Midbrain (tissue), 1 donor: ENCODE results near the gene FANK1.

ENCODE experiments used
- DNase-seq: peaks from one replicate; lab custom pipeline; 2025; lab: John Stamatoyannopoulos, UW

FANK1 gene

DNA sequence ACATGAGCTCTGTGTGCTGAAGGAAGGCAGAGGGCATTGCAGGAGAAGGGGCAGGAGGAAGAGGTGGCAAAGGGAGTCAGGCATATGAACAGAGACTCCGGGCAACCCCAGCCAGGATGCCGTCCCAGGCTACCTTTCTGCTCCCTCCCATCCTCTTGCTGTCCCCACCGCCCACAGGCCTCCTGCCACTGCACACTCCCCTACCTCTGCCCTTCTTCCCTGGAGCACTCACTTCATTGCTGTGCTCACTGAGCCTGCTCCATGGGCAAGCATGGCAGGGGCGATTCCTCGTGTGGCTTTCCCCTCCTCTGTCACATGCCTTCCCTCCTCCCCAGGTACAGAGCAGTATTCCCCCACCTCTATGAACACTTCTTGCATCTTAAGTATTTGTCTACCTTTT lies 93.4 kb downstream of the FANK1 start:
- DNase-seq: no peak

GRCh38 chr10:125990974-125991373 lies 94.6 kb downstream of the FANK1 start:
- no peak for DNase-seq

- DNase-seq: no peak
Observed at GRCh38 chr10:125991392-125991791, 95.0 kb downstream of the FANK1 start.

DNA sequence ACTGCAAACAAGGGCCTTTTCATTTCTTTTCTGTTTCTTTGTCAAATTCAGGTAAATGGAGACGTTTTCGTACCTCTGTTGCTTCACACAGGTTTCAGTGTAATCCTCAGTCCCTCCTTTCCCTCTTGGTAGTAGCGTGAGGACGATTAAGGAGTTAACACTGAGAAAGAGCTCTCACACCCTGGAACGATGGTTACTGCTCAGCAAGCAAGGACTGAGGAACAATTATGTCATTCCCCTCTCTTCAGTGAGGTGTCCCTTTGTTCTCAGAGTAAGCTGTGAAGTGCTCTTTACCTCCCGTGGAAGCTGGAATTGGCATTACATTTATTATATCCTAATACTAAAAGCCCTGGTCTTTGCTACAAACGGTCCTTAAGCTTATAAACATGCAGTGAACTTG lies 95.9 kb downstream of the FANK1 start:
- no peak for DNase-seq

GRCh38 chr10:125994601-125995000 lies 98.2 kb downstream of the FANK1 start:
- no peak for DNase-seq

DNA sequence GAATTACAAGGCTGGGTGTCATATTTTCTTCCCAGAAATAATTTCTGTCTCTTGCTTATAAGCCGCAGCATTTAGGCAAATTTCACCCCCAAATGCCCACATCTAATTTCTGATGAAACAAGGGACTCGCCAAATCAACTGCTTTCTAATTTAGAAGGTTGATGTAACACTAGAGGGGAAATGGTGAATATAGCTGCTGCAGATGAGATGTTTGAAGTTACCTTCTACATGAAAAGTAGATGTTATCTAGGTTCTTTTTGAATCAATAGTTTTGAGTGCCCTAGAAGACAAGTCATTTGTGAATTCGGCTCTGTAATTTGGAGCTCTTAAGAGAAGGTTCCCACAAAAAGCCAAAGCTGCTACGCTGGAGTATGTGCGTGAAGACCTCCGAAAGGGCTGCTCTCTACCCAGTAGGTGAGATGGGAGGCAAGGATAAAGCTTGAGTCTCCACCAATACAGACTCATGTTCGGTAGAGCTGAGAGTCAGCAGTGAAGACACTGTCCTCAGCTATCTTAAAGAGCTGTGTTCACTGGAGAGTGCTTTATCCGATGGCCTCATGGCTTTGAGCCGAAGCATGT lies 99.5 kb downstream of the FANK1 start:
- DNase-seq: no peak

DNA sequence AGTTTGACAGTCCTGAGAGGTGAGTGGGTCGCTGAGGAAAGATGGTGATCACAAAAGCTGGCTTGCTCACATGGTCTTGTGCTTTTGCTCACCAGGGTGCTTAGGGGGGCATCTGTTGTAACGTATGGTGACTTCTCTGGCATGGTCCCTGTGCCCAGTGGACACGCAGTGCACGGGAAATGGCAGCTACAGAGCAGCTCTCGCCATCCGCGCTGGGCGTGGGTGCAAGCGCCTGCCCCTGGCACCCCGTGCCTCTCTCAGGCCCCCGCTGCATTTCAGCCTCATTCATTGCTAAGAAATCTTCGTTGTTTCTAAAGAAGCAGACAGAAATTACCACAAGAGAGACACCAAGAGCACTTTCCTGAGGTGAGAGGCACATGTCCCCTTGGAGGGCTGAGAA lies 101.2 kb downstream of the FANK1 start:
- DNase-seq: no peak

- no peak for DNase-seq
Observed at GRCh38 chr10:125999694-126000093, 103.3 kb downstream of the FANK1 start.

- no peak for DNase-seq
Observed at GRCh38 chr10:126001576-126001975, 105.2 kb downstream of the FANK1 start.

DNA sequence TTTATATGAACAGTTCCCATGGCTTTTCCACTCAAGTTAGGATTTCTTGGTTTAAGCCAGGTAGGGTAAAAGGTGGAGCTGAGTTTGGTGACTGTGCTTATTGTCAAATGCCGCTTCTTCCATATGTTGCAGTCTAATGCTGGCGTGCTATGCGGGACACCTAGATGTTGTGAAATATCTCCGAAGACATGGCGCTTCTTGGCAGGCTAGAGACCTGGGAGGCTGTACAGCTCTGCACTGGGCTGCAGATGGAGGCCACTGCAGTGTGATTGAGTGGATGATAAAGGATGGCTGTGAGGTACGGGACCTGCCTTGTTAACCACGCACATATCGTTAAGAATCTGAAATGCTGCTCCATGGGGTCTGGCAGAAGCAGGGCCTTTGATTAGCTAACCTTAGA lies 108.4 kb downstream of the FANK1 start:
- no peak for DNase-seq

- no peak for DNase-seq
Observed at GRCh38 chr10:126006264-126006663, 109.9 kb downstream of the FANK1 start.

DNA sequence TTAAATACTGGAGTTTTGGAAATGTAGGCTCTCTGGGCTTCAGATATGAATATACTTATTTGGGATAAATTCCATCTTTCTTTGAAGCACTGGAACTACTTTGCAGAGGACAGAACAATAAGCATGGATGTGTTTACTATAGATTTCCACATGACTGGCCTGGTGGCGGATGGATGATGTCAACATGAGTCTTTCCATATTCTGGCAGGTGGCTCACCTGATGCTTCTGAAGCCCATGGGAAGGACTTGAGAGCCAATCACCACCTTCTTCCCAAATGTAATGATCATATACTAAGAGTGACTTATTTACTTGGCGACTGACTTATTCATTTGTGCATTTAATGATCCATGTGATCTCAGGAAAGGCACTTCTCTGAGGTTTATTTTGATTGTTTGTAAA lies 110.5 kb downstream of the FANK1 start:
- DNase-seq: no peak

DNA sequence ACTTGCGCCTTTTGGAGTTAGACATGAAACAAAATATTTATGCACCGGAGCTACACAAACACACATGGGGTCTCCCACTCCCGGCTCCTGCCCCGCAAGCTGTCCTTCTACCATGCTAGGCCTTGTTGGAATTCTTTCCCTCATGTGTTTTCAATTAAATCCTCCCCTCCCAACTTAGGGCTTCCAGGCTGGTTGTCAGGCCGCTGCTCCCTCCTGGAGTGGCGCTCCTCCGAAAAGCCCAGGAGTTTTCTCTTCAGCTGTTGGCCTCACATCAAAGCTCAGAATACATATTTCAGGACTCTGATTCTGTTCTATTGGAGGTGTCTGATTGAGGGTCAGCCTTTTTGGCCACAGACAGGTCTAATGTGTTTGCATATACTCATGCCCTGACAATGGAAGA lies 113.3 kb downstream of the FANK1 start:
- DNase-seq: no peak

DNA sequence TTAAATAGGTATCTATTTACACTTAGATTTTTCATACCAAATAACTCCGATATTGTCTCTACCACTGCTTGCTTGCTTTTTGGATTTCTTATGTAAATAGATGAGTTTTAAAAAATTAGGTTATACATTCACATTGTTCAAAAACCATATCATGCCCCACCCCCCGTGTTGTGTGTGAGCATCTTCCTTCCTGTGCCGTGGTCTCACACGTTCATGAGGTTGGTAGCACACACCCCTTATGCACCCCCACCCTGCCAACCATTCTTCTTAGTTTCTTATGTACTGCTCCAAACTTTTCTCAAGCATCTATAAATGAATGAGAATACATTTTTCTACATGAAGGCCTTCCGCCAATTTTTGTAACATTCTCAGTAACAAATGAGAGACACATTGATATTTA lies 115.6 kb downstream of the FANK1 start:
- no peak for DNase-seq

DNA sequence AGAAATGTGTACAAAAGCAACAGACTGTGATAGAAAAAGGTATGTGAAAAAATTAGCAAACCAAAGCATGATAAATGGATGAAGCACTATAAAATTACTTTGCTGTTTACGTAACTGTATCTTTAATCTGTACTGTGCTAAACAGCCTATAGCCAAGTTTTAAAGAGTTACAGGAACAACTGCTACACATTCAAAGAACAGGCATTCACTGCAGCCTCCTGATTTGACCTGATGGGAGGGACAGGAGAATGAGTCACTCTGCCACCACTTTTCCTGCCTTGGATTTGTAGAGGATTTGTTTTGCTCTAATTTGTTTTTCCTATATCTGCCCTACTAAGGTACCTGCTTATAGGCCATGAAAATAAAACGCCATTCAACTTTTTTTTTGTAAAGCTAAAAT lies 116.1 kb downstream of the FANK1 start:
- no peak for DNase-seq

DNA sequence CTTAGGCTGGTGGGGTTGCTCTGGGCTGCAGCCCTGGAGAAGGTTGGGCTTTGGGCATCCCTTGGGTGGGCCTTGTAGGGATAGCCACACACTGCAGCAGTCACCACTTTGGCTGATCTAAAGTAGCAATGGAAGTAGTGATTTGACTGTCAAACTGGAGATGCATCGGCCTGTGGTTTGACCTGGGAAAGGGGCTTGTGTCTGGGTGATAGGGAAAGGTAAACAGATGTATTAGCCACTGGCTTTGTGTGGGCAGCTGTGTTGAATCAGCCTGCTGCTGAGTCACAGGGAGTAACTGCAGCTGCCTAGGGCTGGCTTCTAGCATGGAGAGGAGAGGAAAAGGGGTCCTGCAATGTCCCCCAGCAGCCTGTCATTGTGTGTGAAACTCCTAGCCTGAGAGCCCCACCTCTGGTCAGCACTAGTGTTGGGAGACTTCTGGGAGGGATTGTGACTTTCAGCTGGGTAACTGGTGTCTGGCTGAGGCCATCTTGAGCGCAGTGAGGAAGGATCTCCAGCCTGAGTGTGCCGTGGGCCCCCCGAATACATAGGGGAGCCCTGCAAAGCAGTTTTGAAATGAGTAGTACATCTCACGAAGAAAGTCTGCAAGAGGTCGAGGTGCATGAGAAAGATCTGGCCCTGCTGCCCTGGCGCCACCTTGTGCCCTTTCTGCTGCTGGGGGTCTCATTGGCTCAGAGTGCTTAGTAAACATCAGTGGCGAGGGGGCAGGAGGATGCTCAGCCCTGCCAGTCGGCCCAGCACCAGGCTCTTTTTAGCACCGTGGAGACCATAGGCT lies 117.3 kb downstream of the FANK1 start:
- no peak for DNase-seq

DNA sequence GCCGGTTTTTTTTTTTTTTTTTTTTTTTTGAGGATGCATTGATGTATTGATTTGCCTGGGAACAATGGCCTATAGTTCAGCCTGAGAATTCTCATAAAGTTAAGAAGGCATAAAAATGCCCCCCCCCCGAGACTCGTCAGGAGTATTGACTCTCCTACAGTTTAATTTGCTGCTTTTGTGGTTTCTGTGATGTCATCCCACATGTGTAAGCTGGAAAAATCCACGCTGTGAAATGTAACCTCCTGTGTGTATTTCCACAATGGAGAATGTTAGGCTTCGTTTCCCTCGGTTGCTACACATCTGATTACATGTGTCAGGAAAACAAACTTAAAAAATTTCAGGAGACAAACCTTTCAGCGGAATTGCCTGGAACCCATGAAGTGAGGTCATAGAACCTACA lies 117.9 kb downstream of the FANK1 start:
- DNase-seq: no peak

GRCh38 chr10:126015413-126015812 lies 119.0 kb downstream of the FANK1 start:
- DNase-seq: no peak

DNA sequence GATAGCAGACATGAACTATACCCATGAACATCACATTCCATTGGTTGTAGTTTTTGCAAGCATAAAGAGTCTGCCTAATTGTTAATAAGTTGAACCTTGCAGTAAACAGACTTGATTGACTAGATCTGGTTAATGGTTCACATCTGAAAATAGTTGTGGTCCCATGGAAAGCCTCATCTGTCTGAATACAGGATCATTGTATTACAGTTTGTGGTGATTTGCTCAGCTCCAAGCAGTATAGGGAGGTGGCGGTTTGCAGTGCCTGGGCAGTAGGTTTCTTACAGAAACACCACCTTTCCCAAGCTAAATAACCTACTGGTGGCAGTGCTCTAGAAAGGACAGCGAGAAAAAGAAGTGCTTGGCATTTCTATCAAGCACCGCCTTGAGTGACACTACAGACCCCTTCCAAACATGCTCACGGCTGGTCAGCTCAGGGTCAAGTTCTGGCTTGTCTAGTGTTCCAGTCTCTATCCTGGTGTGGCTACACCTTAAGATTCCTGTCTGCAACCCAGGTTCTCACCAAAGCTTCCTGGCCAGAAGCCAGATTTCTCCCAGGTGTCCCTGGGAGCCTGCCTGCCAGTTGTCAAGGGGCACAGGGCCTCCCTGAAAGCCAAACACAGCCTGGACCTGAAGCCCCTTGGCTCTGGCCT lies 119.9 kb downstream of the FANK1 start:
- no peak for DNase-seq

- DNase-seq: no peak
Observed at GRCh38 chr10:126016882-126017281, 120.5 kb downstream of the FANK1 start.

DNA sequence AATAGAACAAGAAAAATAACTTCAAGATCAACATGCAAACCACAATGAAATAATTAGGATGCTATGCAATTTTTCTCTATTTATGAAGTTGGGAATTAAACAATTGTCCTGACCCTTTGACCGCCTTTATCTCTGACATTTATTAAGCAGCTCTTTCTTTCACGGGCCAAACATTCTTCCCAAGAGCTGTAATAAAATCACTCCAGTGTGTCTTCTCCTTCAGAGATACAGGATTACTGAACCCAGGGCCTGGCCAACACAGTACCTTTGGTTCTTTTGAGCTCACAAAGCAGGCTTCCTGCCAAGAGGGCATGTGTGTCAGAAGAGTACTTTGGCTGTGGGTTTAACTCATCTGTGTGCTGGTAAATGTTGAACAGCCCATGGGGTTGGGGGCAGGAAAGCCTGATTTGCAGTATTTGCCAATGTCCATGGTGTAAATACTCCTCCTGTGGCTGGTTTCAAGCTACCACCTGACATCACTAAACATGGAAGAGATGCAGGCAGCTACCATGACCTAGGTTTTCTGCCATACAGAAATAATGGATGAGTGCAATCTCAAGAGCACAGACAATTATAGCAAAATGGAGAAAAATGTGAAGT lies 121.7 kb downstream of the FANK1 start:
- DNase-seq: no peak

DNA sequence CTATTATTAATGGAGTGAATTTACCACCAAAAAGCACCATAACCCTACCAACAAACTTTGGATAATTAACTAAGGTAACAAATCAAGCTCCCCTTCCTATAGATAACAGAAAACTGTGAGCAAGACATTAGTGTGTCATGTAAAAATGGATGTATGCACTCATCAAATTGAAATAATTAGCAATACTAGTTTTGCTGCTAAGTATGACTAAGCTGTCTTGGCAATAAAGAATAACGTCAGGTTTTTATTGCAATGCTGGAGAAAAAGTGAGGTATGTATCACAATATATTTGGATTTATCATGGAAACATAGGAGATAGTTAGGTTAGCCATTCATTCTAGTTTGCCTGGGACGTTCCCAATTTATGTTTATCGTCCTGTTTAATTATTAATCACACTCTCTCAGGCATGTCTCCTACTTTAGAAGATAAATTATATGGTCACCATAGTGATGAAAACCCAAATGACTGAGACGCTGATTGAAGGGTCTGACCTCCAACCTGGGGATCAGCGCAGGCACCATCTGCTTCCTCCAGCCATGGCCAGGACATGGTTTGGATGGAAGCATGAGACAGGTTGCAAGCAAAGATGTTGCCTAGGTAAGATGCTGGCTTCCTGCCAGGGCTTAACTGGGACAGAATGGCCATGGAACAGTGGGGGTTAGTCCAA lies 125.6 kb downstream of the FANK1 start:
- DNase-seq: no peak
